K562 (cell line): Measurements from ENCODE around the gene MAGI2.

Experiments
- BRCA1 ChIP-seq, 2 experiments: fragments of 450-650 bp in 1 of 2; sonication (generic) in 1 of 2; formaldehyde crosslinking in 1 of 2; IDR thresholded peaks; 2 replicates each; pipeline versions ENCODE4 v1.5.0 to v1.6.1; 2017 to 2020; ENCODE audit warnings: mild to moderate bottlenecking in 1 of 2, missing genetic modification reagents in 1 of 2
- EGR1 ChIP-seq: fragments of 450-650 bp; conservative IDR thresholded peaks from 2 replicates; pipeline ENCODE4 v1.6.1; 2017; ENCODE audit warnings: mild to moderate bottlenecking
- NFIC ChIP-seq: fragments of 450-650 bp; IDR thresholded peaks from 2 replicates; pipeline ENCODE4 v1.6.1; 2017; ENCODE audit warnings: mild to moderate bottlenecking, inconsistent platforms
- PHB2 ChIP-seq: fragments of 450-650 bp; IDR thresholded peaks from 2 replicates; pipeline ENCODE4 v1.6.1; 2017; ENCODE audit warnings: low read depth
- SIX5 ChIP-seq, 2 experiments: IDR thresholded peaks; 2 replicates each; pipeline ENCODE4 v1.6.1; 2011; ENCODE audit warnings: low read length in 2 of 2, borderline replicate concordance in 1 of 2, low read depth in 1 of 2, mild to moderate bottlenecking in 1 of 2, moderate library complexity in 1 of 2; ENCODE audit not compliant: insufficient read depth in 1 of 2
- SMAD4 ChIP-seq: fragments of 250-450 bp; sonication (Bioruptor Pico); conservative IDR thresholded peaks from 2 replicates; pipeline ENCODE4 v1.8.0; 2021; ENCODE audit warnings: inconsistent platforms, mild to moderate bottlenecking, moderate library complexity
- SP2 ChIP-seq: IDR thresholded peaks from 2 replicates; pipeline ENCODE4 v1.6.1; 2011; ENCODE audit warnings: mild to moderate bottlenecking, low read depth, low read length, moderate library complexity; ENCODE audit not compliant: poor library complexity, severe bottlenecking; ENCODE audit errors: extremely low read depth
- ZZZ3 ChIP-seq: fragments of 450-650 bp; IDR thresholded peaks from 2 replicates; pipeline ENCODE4 v1.6.1; 2016; ENCODE audit warnings: antibody characterized with exemption, mild to moderate bottlenecking, moderate library complexity
- TF ChIP-seq, protein P1 (sequence below): sonication (generic); formaldehyde crosslinking; IDR thresholded peaks from 2 replicates; pipeline ENCODE4 v1.8.0; 2022; ENCODE audit warnings: mild to moderate bottlenecking, low read depth, missing genetic modification reagents
- TF ChIP-seq, protein P2 (sequence below): fragments of 450-650 bp; formaldehyde crosslinking; IDR thresholded peaks from 2 replicates; pipeline ENCODE4 v1.4.0; 2020; ENCODE audit warnings: mild to moderate bottlenecking, moderate library complexity
- TF ChIP-seq, protein P3 (sequence below), 3 experiments: IDR thresholded peaks in 2 of 3; conservative IDR thresholded peaks in 1 of 3; 2 replicates each; pipeline ENCODE4 v1.5.1; 2011 to 2012; ENCODE audit warnings: low read length in 3 of 3, mild to moderate bottlenecking in 3 of 3, control low read depth in 2 of 3, improper control_type of control experiment in 1 of 3, inconsistent platforms in 1 of 3, low read depth in 1 of 3, mixed read lengths in 1 of 3, moderate library complexity in 1 of 3; ENCODE audit not compliant: insufficient read depth in 2 of 3

DNA sequence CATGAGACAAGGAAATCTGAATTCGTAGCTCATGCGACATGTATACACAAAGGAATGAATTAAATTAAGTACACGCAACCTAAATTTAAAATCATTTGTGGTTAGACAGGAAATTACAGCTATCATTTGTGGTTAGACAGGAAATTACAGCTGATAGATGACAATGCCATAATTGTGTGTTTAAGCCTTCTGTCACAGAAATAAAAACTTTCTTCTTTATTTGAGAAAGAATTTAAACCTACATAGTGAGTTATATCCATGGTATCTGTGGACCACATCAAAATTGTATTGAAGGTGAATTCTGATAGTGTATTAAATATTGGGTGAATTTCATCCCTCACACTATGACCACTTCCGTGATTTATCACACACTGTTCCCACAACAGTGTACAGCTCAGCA, 362.9 kb downstream of the MAGI2 start:
- TF ChIP-seq EGR1 = no peak
- TF ChIP-seq BRCA1 (IDR thresholded peaks at IDR 0.05) = no peak
- TF ChIP-seq BRCA1 (CRISPR knock-in tag; IDR thresholded peaks at IDR 0.05) = no peak
- TF ChIP-seq, protein P1, sequence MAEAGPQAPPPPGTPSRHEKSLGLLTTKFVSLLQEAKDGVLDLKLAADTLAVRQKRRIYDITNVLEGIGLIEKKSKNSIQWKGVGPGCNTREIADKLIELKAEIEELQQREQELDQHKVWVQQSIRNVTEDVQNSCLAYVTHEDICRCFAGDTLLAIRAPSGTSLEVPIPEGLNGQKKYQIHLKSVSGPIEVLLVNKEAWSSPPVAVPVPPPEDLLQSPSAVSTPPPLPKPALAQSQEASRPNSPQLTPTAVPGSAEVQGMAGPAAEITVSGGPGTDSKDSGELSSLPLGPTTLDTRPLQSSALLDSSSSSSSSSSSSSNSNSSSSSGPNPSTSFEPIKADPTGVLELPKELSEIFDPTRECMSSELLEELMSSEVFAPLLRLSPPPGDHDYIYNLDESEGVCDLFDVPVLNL (CRISPR knock-in tag) = no peak
- no peak for TF ChIP-seq SIX5 (IDR thresholded peaks at IDR 0.05; ENCODE audit: borderline replicate concordance in 1 of 2, insufficient read depth in 1 of 2, low read depth in 1 of 2, low read length in 2 of 2)
- no peak for TF ChIP-seq PHB2
- TF ChIP-seq, protein P2, sequence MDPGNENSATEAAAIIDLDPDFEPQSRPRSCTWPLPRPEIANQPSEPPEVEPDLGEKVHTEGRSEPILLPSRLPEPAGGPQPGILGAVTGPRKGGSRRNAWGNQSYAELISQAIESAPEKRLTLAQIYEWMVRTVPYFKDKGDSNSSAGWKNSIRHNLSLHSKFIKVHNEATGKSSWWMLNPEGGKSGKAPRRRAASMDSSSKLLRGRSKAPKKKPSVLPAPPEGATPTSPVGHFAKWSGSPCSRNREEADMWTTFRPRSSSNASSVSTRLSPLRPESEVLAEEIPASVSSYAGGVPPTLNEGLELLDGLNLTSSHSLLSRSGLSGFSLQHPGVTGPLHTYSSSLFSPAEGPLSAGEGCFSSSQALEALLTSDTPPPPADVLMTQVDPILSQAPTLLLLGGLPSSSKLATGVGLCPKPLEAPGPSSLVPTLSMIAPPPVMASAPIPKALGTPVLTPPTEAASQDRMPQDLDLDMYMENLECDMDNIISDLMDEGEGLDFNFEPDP = no peak
- no peak for TF ChIP-seq NFIC
- no peak for TF ChIP-seq ZZZ3
- TF ChIP-seq SP2 = no peak
- TF ChIP-seq, protein P3, sequence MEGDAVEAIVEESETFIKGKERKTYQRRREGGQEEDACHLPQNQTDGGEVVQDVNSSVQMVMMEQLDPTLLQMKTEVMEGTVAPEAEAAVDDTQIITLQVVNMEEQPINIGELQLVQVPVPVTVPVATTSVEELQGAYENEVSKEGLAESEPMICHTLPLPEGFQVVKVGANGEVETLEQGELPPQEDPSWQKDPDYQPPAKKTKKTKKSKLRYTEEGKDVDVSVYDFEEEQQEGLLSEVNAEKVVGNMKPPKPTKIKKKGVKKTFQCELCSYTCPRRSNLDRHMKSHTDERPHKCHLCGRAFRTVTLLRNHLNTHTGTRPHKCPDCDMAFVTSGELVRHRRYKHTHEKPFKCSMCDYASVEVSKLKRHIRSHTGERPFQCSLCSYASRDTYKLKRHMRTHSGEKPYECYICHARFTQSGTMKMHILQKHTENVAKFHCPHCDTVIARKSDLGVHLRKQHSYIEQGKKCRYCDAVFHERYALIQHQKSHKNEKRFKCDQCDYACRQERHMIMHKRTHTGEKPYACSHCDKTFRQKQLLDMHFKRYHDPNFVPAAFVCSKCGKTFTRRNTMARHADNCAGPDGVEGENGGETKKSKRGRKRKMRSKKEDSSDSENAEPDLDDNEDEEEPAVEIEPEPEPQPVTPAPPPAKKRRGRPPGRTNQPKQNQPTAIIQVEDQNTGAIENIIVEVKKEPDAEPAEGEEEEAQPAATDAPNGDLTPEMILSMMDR (IDR thresholded peaks at IDR 0.05 in 2 of 3, conservative IDR thresholded peaks at IDR 0.05 in 1 of 3; ENCODE audit: insufficient read depth in 2 of 3, low read depth in 1 of 3, low read length in 3 of 3) = no peak
- no peak for TF ChIP-seq SMAD4 (CRISPR knock-in tag)
